ENCODE measurements around the gene UST. TPM values are rescaled to one million over a fixed set of nuclear protein-coding genes. Genes with fewer than 3 reads are reported as not detected.

UST gene
- total RNA-seq, 1 experiment from 2014 or later, result 6.1 TPM

DNA sequence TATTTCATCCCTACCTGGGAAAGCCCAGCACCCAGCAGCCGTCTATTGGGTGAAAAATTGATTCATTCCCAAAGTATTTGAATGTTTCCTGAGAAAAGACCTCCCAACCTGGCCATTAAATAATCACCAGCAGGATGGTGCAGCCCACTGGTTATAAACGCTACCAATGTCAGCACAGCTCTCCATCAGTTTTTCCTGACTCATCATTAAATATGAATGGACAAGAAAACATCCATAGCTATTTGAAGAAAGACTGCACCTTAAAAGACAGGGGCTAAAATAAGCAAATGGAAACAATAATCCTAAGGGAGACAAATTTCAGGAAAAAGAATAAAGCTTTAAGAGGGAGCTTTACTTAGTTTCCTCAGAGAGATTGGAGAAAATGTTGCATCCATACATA, 261.9 kb downstream of the UST start:
- CTCF ChIA-PET, result no interaction called here
- no peak overlapping the region for H3K4me3 ChIP-seq (replicated peaks in 1 of 2; ENCODE audit: low read depth in 1 of 2, low read length in 2 of 2)

DNA sequence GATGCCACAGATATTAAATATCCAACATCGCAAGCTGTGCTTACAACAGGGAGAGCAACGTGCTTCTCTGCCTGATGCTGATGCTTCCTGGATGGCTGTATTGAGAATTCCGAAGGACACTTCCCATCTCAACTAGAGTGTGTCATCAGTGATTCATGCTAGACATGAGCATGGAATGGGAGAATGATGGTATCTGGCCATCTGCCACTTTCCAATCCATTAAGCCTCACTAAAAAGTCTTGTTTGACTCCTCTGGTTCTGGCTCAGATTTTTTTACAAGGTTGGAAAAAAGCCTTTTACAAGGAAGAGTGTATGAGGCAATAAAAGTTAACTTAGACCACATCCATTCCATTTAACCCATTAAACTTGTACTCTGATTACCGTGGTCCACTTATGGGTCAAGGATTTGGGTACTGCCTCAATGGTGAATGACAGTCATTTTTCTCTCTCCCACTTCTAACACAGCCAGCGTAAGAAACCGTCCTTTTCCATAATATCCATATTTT, 265.3 kb downstream of the UST start:
- Histone ChIP-seq H3K9ac (ENCODE audit: low read length) (no peak overlapping the region), H2AFZ (ENCODE audit: low read depth, low read length, poor library complexity, severe bottlenecking) (no peak overlapping the region), H3K9me2 (ENCODE audit: insufficient read depth) (no peaks in the 10 kb centered on the region), H3K9me3 (ENCODE audit: control insufficient read depth in 1 of 2, insufficient read depth in 1 of 2, low read depth in 1 of 2, low read length in 2 of 2) (no peaks in the 10 kb centered on the region), H3K79me2 (ENCODE audit: insufficient read depth, low read length) (no peaks in the 10 kb centered on the region), H4K20me1 (ENCODE audit: insufficient read depth) (no peaks in the 10 kb centered on the region), H3K36me3 (ENCODE audit: control insufficient read depth in 1 of 2, insufficient read depth in 2 of 2, low read length in 2 of 2) (no peaks in the 10 kb centered on the region), H3K27me3 (ENCODE audit: insufficient read depth, low read length) (no peaks in the 10 kb centered on the region), H3K27ac (ENCODE audit: low read depth, low read length) (no peak overlapping the region), H3K4me3 (replicated peaks in 1 of 2; ENCODE audit: low read depth in 1 of 2, low read length in 2 of 2) (no peak overlapping the region), H3K4me1 (ENCODE audit: control insufficient read depth in 1 of 2, insufficient read depth in 2 of 2, low read length in 2 of 2) (peaks cover 0 to 13% of the 10 kb centered on the region in 2 experiments; a peak in 2 of 4 replicates), H3K4me2 (ENCODE audit: low read length) (peak overlapping the region; percentile 32)
- ChIA-PET POLR2A (interaction anchor here (0.7 kb wide), 1 partner anchor 9 kb away, joined by 4 read pairs; no protein-coding TSS in a partner anchor), CTCF (interaction anchor here (1.0 to 1.3 kb wide), 3 partner anchors 15 to 434 kb away, joined by 3 to 5 read pairs (median 3); no protein-coding TSS in a partner anchor), RAD21 (ENCODE audit: low non-redundant PET in 1 of 2, low total read pairs in 2 of 2, uncharacterized antibody in 2 of 2, unreplicated experiment in 2 of 2) (no interaction called here)
- peak; percentile 81 for ATAC-seq
- BruUV-seq (replicated peaks), result no TSS peak
- DNase-seq (ENCODE audit: low read depth, low spot score), result peak; percentile 65
- intact Hi-C loops (cut with micrococcal nuclease), result no loop called here
- no peak; the same call in 1 of the 2 replicates for TF ChIP-seq POLR2AphosphoS5 (IDR thresholded peaks at IDR 0.05; ENCODE audit: low read depth, low read length)
- TF ChIP-seq, protein P1, sequence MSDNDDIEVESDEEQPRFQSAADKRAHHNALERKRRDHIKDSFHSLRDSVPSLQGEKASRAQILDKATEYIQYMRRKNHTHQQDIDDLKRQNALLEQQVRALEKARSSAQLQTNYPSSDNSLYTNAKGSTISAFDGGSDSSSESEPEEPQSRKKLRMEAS (IDR thresholded peaks at IDR 0.05), result peak; percentile 82
- TF ChIP-seq ZFX (IDR thresholded peaks at IDR 0.05), result no peak
- TF ChIP-seq EGR1 (IDR thresholded peaks at IDR 0.05; ENCODE audit: low read depth), result no peak
- peak; percentile 82; the same call in 1 of the 2 replicates for TF ChIP-seq CBX3 (IDR thresholded peaks at IDR 0.05; ENCODE audit: low read depth)
- peak; percentile 10 for TF ChIP-seq TCF7L2 (IDR thresholded peaks at IDR 0.05; ENCODE audit: borderline replicate concordance, extremely low read depth, insufficient read depth, insufficient read length)
- TF ChIP-seq, protein P2, sequence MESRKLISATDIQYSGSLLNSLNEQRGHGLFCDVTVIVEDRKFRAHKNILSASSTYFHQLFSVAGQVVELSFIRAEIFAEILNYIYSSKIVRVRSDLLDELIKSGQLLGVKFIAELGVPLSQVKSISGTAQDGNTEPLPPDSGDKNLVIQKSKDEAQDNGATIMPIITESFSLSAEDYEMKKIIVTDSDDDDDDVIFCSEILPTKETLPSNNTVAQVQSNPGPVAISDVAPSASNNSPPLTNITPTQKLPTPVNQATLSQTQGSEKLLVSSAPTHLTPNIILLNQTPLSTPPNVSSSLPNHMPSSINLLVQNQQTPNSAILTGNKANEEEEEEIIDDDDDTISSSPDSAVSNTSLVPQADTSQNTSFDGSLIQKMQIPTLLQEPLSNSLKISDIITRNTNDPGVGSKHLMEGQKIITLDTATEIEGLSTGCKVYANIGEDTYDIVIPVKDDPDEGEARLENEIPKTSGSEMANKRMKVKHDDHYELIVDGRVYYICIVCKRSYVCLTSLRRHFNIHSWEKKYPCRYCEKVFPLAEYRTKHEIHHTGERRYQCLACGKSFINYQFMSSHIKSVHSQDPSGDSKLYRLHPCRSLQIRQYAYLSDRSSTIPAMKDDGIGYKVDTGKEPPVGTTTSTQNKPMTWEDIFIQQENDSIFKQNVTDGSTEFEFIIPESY (IDR thresholded peaks at IDR 0.05; ENCODE audit: extremely low read depth, insufficient replicate concordance, low read length), result no peak
- TF ChIP-seq ELF1 (IDR thresholded peaks at IDR 0.05; ENCODE audit: borderline replicate concordance, low read depth), result no peak
- no peak; the same call in 1 of the 2 replicates for TF ChIP-seq SRF (IDR thresholded peaks at IDR 0.05; ENCODE audit: low read depth)
- no peak for TF ChIP-seq YY1 (IDR thresholded peaks at IDR 0.05; ENCODE audit: extremely low read depth, insufficient replicate concordance, low read depth, low read length)

More for the DNA sequence above, 261.9 kb downstream of the UST start:
- no peak overlapping the region for H3K27ac ChIP-seq (ENCODE audit: low read depth, low read length)
- H3K27me3 ChIP-seq (ENCODE audit: insufficient read depth, low read length), result no peaks in the 10 kb centered on the region
- H3K4me1 ChIP-seq (ENCODE audit: control insufficient read depth in 1 of 2, insufficient read depth in 2 of 2, low read length in 2 of 2), result peaks cover 0 to 13% of the 10 kb centered on the region in 2 experiments; a peak in 2 of 4 replicates
- RAD21 ChIA-PET (ENCODE audit: low non-redundant PET in 1 of 2, low total read pairs in 2 of 2, uncharacterized antibody in 2 of 2, unreplicated experiment in 2 of 2), result no interaction called here
- H3K9me2 ChIP-seq (ENCODE audit: insufficient read depth), result no peaks in the 10 kb centered on the region
- H4K20me1 ChIP-seq (ENCODE audit: insufficient read depth), result no peaks in the 10 kb centered on the region
- no peaks in the 10 kb centered on the region for H3K9me3 ChIP-seq (ENCODE audit: control insufficient read depth in 1 of 2, insufficient read depth in 1 of 2, low read depth in 1 of 2, low read length in 2 of 2)
- no peak overlapping the region for H3K9ac ChIP-seq (ENCODE audit: low read length)
- H2AFZ ChIP-seq (ENCODE audit: low read depth, low read length, poor library complexity, severe bottlenecking), result no peak overlapping the region
- POLR2A ChIA-PET, result no interaction called here
- DNase-seq (ENCODE audit: low read depth, low spot score) (no peak), ATAC-seq (no peak)
- H3K4me2 ChIP-seq (ENCODE audit: low read length), result no peak overlapping the region
- H3K79me2 ChIP-seq (ENCODE audit: insufficient read depth, low read length), result no peaks in the 10 kb centered on the region
- TF ChIP-seq, protein P2 (IDR thresholded peaks at IDR 0.05; ENCODE audit: extremely low read depth, insufficient replicate concordance, low read length), result no peak
- TF ChIP-seq YY1 (IDR thresholded peaks at IDR 0.05; ENCODE audit: extremely low read depth, insufficient replicate concordance, low read depth, low read length) (no peak), CEBPB (IDR thresholded peaks at IDR 0.05; ENCODE audit: low read depth) (no peak), TCF7L2 (IDR thresholded peaks at IDR 0.05; ENCODE audit: borderline replicate concordance, extremely low read depth, insufficient read depth, insufficient read length) (no peak), POLR2AphosphoS5 (IDR thresholded peaks at IDR 0.05; ENCODE audit: low read depth, low read length) (no peak), EGR1 (IDR thresholded peaks at IDR 0.05; ENCODE audit: low read depth) (no peak), EZH2 (IDR thresholded peaks at IDR 0.05) (no peak)
- no peaks in the 10 kb centered on the region for H3K36me3 ChIP-seq (ENCODE audit: control insufficient read depth in 1 of 2, insufficient read depth in 2 of 2, low read length in 2 of 2)
- no TSS peak for BruUV-seq (replicated peaks)
- intact Hi-C loops (cut with micrococcal nuclease), result no loop called here
